SH-SY5Y (cell line): Measurements from ENCODE around the gene LMF1.

Source experiments
- GATA2 ChIP-seq: IDR thresholded peaks from 2 replicates; pipeline ENCODE4 v1.6.1; 2011; ENCODE audit warnings: mild to moderate bottlenecking, low read depth, low read length
- GATA3 ChIP-seq: IDR thresholded peaks from 2 replicates; pipeline ENCODE4 v1.6.1; 2011; ENCODE audit warnings: low read depth, mild to moderate bottlenecking, low read length, moderate library complexity

- no peak for TF ChIP-seq GATA2
- TF ChIP-seq GATA3, result no peak
Measured at GRCh38 chr16:997440-998051, 26.8 kb upstream of the LMF1 start.
